Progenitor cell of endocrine pancreas (in vitro differentiated cells): Measurements from ENCODE around the gene ALS2CL. TPM values are rescaled to one million over a fixed set of nuclear protein-coding genes. Genes with fewer than 3 reads are reported as not detected.

ENCODE experiments used
- DNase-seq: peaks from one replicate; pipeline ENCODE4 v3.0.0; 2021; ENCODE audit warnings: low spot score; ENCODE audit not compliant: unreplicated experiment
- H3K27ac Mint-ChIP-seq: 2 replicates; pipeline ENCODE4 v1.8.0; 2021; ENCODE audit warnings: mild to moderate bottlenecking, moderate library complexity, mixed read lengths
- H3K27me3 Mint-ChIP-seq: 2 replicates; pipeline ENCODE4 v1.8.0; 2021; ENCODE audit warnings: mixed read lengths
- H3K36me3 Mint-ChIP-seq: 2 replicates; pipeline ENCODE4 v1.8.0; 2022; ENCODE audit warnings: mixed read lengths; ENCODE audit not compliant: insufficient read depth
- H3K4me1 Mint-ChIP-seq: 2 replicates; pipeline ENCODE4 v1.8.0; 2021; ENCODE audit warnings: low read depth, mixed read lengths
- H3K4me3 Mint-ChIP-seq: 2 replicates; pipeline ENCODE4 v1.8.0; 2021; ENCODE audit warnings: low read depth, mild to moderate bottlenecking, moderate library complexity, mixed read lengths
- H3K9me3 Mint-ChIP-seq: 2 replicates; pipeline ENCODE4 v1.8.0; 2021; ENCODE audit warnings: low read depth, mixed read lengths
- total RNA-seq: library from RNA; stranded (reverse); gene quantifications from 2 replicates; pipeline ENCODE4 v1.2.1, GENCODE V29; 2021
- TF ChIP-seq, protein P1 (sequence below): fragments of 200-600 bp; sonication (generic); IDR thresholded peaks from one replicate; pipeline ENCODE4 v1.5.0; 2021; ENCODE audit warnings: antibody characterized with exemption, mild to moderate bottlenecking; ENCODE audit not compliant: unreplicated experiment

Gene ALS2CL
- total RNA-seq, 1 donor from 2014 or later, result 3.5 TPM

DNA sequence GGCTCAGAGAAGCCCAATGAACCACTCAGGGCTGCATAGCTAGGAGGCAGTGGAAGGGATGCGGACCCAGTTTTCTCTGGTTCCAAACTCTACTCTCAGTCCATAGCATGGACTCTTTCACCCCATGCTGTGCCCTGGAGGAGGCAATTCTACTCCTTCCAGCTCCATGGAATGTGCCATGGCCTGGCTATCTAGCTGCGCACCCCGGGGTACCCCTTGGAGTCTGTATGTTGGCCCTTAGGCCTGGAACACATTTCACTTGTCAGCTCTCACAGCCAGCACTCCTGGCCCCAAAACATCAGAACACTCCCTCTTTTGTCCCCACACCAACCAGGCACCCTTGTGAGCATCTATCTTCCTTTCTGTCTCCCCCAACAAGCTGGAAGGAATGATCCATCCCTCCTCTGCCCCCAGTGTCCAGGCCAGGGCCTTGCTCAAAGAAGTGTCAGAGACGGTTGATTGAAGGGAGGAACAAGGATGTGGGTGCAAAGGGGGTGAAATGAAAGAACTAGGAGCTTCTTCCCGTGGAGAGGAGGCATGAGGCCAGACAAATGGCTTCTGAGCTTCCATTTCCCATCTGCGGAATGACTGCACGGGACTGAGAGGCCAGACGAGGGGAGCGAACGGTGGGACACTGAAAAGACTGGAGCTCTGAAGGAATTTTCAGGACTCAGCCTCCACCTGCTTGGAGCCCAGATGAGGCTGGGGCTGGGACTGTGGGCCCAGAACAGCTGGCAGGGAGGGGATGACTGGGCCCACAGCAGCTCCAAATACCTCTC lies 21.4 kb upstream of the ALS2CL start:
- TF ChIP-seq, protein P1, sequence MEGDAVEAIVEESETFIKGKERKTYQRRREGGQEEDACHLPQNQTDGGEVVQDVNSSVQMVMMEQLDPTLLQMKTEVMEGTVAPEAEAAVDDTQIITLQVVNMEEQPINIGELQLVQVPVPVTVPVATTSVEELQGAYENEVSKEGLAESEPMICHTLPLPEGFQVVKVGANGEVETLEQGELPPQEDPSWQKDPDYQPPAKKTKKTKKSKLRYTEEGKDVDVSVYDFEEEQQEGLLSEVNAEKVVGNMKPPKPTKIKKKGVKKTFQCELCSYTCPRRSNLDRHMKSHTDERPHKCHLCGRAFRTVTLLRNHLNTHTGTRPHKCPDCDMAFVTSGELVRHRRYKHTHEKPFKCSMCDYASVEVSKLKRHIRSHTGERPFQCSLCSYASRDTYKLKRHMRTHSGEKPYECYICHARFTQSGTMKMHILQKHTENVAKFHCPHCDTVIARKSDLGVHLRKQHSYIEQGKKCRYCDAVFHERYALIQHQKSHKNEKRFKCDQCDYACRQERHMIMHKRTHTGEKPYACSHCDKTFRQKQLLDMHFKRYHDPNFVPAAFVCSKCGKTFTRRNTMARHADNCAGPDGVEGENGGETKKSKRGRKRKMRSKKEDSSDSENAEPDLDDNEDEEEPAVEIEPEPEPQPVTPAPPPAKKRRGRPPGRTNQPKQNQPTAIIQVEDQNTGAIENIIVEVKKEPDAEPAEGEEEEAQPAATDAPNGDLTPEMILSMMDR, result no peak
- no peaks in the 10 kb centered on the region for H3K4me1 Mint-ChIP-seq
- H3K27ac Mint-ChIP-seq, result no peak overlapping the region
- peaks cover 13% of the 10 kb centered on the region for H3K27me3 Mint-ChIP-seq
- H3K36me3 Mint-ChIP-seq, result no peaks in the 10 kb centered on the region
- H3K4me3 Mint-ChIP-seq, result no peak overlapping the region
- no peaks in the 10 kb centered on the region for H3K9me3 Mint-ChIP-seq
- no peak for DNase-seq

DNA sequence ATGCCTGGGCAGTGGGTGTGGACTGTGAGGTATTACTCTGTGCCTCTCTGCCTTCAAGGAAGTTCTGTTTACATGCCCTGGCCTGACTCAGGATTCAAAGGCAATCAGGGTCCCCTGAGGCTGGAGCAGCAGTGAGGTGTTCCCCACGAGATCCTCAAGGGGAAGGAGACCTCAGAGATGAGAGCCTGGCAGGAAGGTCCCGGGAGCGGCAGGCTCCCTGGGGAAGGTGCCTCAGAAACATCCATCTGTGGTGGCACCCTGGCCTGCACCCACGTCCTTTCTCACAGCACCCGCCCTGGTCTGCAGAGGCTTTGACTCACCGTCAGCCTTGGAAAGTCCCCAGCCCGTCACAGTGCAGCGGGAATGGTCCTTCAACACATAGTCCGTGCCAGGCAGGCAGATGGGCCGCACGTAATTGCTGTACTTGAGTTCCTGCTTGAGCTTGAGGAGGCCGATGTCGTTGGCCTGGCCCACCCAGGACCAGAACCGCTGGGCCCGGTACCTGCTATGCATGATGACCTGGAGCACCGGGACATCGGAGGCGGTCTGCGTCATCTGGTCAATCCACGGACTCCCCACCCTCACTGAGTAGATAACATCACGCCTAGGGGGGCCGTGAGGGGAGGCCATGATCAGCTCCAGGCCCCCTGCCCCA lies 20.5 kb upstream of the ALS2CL start:
- Mint-ChIP-seq H3K4me1 (no peaks in the 10 kb centered on the region), H3K27me3 (peaks cover 12% of the 10 kb centered on the region), H3K4me3 (no peak overlapping the region), H3K36me3 (no peaks in the 10 kb centered on the region), H3K9me3 (no peaks in the 10 kb centered on the region), H3K27ac (no peak overlapping the region)
- DNase-seq, result no peak
- TF ChIP-seq, protein P1, result no peak

DNA sequence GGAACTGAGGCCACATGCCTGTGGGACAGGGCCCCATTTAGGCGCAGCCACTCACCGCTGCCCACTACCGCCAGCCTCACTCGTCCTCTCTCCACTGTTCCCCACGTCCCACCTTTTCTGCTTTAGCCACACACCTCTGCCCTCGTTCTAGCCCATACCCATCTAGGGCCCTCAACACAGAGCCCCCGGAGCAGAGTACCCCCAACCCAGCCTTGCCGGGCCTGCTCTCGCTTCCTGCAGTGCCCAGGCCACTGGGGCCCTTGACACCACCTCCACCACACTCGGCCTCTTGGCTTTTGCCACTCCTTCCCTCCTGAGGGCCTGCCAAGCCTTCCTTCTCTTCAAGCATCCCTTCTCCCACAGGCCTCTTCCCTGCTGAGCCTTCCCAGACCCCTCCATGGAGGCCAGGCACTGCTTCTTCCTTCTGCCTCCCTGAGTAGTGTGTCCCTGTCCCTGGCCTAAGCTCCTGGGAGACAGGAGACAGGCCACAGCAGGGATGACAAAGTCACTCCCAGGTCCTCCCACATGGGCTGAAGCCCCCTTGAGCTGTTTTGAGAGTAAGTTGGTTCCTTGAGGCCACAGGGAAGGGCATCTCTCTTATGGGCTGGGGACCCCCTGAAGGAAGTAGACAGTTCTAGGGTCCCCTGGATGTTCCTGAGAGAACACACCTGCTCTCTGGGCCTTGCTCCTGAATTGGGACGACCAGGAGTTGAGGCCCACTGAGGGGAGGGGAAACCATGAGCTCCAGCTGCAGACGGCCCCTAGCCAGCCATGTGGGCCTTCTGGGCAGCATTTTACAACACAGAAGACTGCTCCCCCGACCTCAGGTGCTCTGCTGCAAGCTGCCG lies 19.8 kb upstream of the ALS2CL start:
- no peak overlapping the region for H3K27ac Mint-ChIP-seq

DNA sequence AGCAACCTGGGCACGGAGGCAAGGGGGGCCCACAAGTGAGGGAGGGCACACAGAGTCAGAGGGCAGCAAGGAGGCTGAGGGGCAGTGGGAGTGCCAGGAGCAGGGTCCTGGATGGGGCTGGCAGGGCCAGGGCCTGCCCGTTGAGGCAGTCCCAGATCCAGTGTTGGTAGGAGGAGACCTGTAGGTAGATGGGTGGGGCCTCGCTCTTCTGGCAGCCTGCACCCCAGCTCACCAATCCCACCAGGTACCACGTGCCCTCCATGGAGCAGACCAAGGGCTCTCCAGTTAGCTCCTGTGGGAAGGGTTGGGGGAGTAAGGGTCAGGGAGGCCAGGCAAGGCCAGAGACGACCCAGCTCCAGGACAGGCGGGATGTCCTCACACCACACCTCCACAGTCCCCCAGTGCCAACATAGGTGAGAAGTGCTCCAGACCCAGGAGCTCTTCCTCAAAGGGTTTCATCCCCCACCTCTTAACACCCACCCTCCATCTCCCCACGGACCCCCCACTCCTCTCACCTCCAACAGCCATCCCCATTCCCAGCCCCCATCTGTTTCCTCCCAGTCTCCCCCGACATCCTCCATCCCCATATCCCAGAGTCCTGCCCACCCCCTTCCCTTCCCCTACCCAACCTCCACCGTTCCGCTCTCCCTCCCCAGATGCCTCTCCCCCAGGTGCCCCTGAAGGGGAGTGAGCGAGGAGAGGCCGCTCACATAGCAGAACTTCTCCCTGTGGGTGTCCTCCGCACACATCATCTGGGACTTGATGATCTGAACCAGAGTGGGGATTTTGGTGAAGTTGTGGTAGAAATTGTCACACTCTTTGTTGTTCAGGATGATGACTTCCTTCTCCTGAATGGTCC lies 18.9 kb upstream of the ALS2CL start:
- Mint-ChIP-seq H3K4me1 (no peaks in the 10 kb centered on the region), H3K36me3 (no peaks in the 10 kb centered on the region), H3K27me3 (peaks cover 10% of the 10 kb centered on the region), H3K4me3 (no peak overlapping the region), H3K27ac (no peak overlapping the region), H3K9me3 (no peaks in the 10 kb centered on the region)
- TF ChIP-seq, protein P1, result no peak
- DNase-seq, result no peak

More for the DNA sequence above, 19.8 kb upstream of the ALS2CL start:
- no peak overlapping the region for H3K4me3 Mint-ChIP-seq
- peaks cover 10% of the 10 kb centered on the region for H3K27me3 Mint-ChIP-seq
- H3K4me1 Mint-ChIP-seq, result no peaks in the 10 kb centered on the region
- H3K9me3 Mint-ChIP-seq, result no peaks in the 10 kb centered on the region
- DNase-seq, result no peak
- TF ChIP-seq, protein P1, result no peak
- H3K36me3 Mint-ChIP-seq, result no peaks in the 10 kb centered on the region
